GM23338 (cell line): Measurements from ENCODE around the gene ZNF200. TPM values are rescaled to one million over a fixed set of nuclear protein-coding genes. Genes with fewer than 3 reads are reported as not detected.

Source experiments
- ATAC-seq: fragments of 200-7000 bp; cut with Tn5 transposase; 3 replicates; pipeline ENCODE4 v1.9.1; 2020
- DNase-seq: peaks from one replicate; pipeline ENCODE4 v3.0.0-alpha.2; 2015; ENCODE audit warnings: low spot score
- H2AFZ ChIP-seq: fragments of 200-600 bp; sonication (generic); 2 replicates; pipeline ENCODE4 v1.8.0; 2016; ENCODE audit warnings: antibody characterized with exemption, mild to moderate bottlenecking, moderate library complexity
- H3F3A ChIP-seq: fragments of 200-600 bp; sonication (generic); replicated peaks from 2 replicates; pipeline ENCODE4 v1.8.0; 2017; ENCODE audit warnings: antibody characterized with exemption, mixed run types, low read depth
- H3K27ac ChIP-seq: fragments of 200-600 bp; sonication (generic); 2 replicates; pipeline ENCODE4 v1.6.1; 2016; ENCODE audit warnings: low read depth
- H3K27me3 ChIP-seq: fragments of 200-600 bp; sonication (generic); 2 replicates; pipeline ENCODE4 v1.8.0; 2016; ENCODE audit warnings: mild to moderate bottlenecking, mixed run types, moderate library complexity; ENCODE audit not compliant: insufficient read depth
- H3K36me3 ChIP-seq: fragments of 200-600 bp; sonication (generic); 2 replicates; pipeline ENCODE4 v1.8.0; 2016; ENCODE audit warnings: mild to moderate bottlenecking; ENCODE audit not compliant: insufficient read depth
- H3K4me1 ChIP-seq: fragments of 200-600 bp; sonication (generic); 2 replicates; pipeline ENCODE4 v1.8.0; 2016; ENCODE audit warnings: mild to moderate bottlenecking, moderate library complexity; ENCODE audit not compliant: insufficient read depth
- H3K4me2 ChIP-seq: fragments of 200-600 bp; sonication (generic); 2 replicates; pipeline ENCODE4 v1.7.1; 2017; ENCODE audit warnings: mixed run types
- H3K4me3 ChIP-seq: fragments of 200-600 bp; sonication (generic); 2 replicates; pipeline ENCODE4 v1.6.1; 2016; ENCODE audit warnings: mixed run types
- H3K79me2 ChIP-seq: fragments of 200-600 bp; sonication (generic); replicated peaks from 2 replicates; pipeline ENCODE4 v1.8.0; 2017; ENCODE audit warnings: mild to moderate bottlenecking; ENCODE audit not compliant: insufficient read depth
- H3K9me2 ChIP-seq: fragments of 200-600 bp; sonication (generic); 2 replicates; pipeline ENCODE4 v1.8.0; 2017; ENCODE audit not compliant: insufficient read depth
- H4K20me1 ChIP-seq: fragments of 200-600 bp; sonication (generic); replicated peaks from 2 replicates; pipeline ENCODE4 v1.8.0; 2017; ENCODE audit warnings: mild to moderate bottlenecking; ENCODE audit not compliant: insufficient read depth
- H3K27ac Mint-ChIP-seq: 2 replicates; pipeline ENCODE4 v1.8.0; 2020; ENCODE audit warnings: inconsistent platforms, mild to moderate bottlenecking, moderate library complexity, mixed read lengths
- H3K27me3 Mint-ChIP-seq: 3 replicates; pipeline ENCODE4 v1.8.0; 2022; ENCODE audit warnings: low read depth, mild to moderate bottlenecking, moderate library complexity, mixed read lengths, inconsistent platforms; ENCODE audit not compliant: insufficient read depth, poor library complexity
- H3K36me3 Mint-ChIP-seq: 3 replicates; pipeline ENCODE4 v1.8.0; 2021; ENCODE audit warnings: low read depth, mild to moderate bottlenecking, inconsistent platforms, moderate library complexity, mixed read lengths
- H3K4me1 Mint-ChIP-seq: 3 replicates; pipeline ENCODE4 v1.8.0; 2020; ENCODE audit warnings: mild to moderate bottlenecking, inconsistent platforms, mixed read lengths
- H3K4me3 Mint-ChIP-seq: 3 replicates; pipeline ENCODE4 v1.8.0; 2021; ENCODE audit warnings: moderate library complexity, mild to moderate bottlenecking, inconsistent platforms, mixed read lengths
- H3K9me3 Mint-ChIP-seq: 3 replicates; pipeline ENCODE4 v1.8.0; 2020; ENCODE audit warnings: moderate library complexity, mild to moderate bottlenecking, inconsistent platforms, mixed read lengths
- CREB1 ChIP-seq: fragments of 250-450 bp; sonication (Bioruptor Pico); IDR thresholded peaks from 2 replicates; pipeline ENCODE4 v1.5.0; 2020; ENCODE audit warnings: low read depth, mild to moderate bottlenecking, moderate library complexity
- ETS1 ChIP-seq: IDR thresholded peaks from 2 replicates; pipeline ENCODE4 v1.6.1; 2016; ENCODE audit warnings: antibody characterized with exemption
- EZH2 ChIP-seq: fragments of 200-600 bp; sonication (generic); IDR thresholded peaks from one replicate; pipeline ENCODE4 v1.8.0; 2017; ENCODE audit warnings: antibody characterized with exemption, mild to moderate bottlenecking, low read depth; ENCODE audit not compliant: unreplicated experiment
- EZH2phosphoT487 ChIP-seq: fragments of 200-600 bp; sonication (generic); IDR thresholded peaks from one replicate; pipeline ENCODE4 v1.8.1; 2018; ENCODE audit warnings: antibody characterized with exemption; ENCODE audit not compliant: unreplicated experiment
- JUNB ChIP-seq: IDR thresholded peaks from one replicate; pipeline ENCODE4 v1.6.1; 2016; ENCODE audit warnings: antibody characterized with exemption; ENCODE audit not compliant: unreplicated experiment
- NANOG ChIP-seq: IDR thresholded peaks from 2 replicates; pipeline ENCODE4 v1.6.1; 2016; ENCODE audit warnings: antibody characterized with exemption, borderline replicate concordance
- POLR2AphosphoS5 ChIP-seq: IDR thresholded peaks from 2 replicates; pipeline ENCODE4 v1.6.1; 2016; ENCODE audit warnings: antibody characterized with exemption, low read depth
- STAT1 ChIP-seq: IDR thresholded peaks from one replicate; pipeline ENCODE4 v1.6.1; 2016; ENCODE audit warnings: antibody characterized with exemption; ENCODE audit not compliant: unreplicated experiment
- ZNF114 ChIP-seq: fragments of 250-450 bp; sonication (Bioruptor Pico); IDR thresholded peaks from 2 replicates; pipeline ENCODE4 v1.5.0; 2020; ENCODE audit warnings: mild to moderate bottlenecking, moderate library complexity
- ZNF331 ChIP-seq: fragments of 250-450 bp; sonication (Bioruptor Pico); IDR thresholded peaks from 2 replicates; pipeline ENCODE4 v1.5.0; 2020; ENCODE audit warnings: low read depth, mild to moderate bottlenecking, moderate library complexity
- polyA plus RNA-seq: library from polyadenylated mRNA; unstranded; fragments of >200 nt; fragmentation: Nextera tagmentation; extraction: Ambion mirVana; gene quantifications from 2 replicates; pipeline ENCODE4 v1.2.1, GENCODE V29; 2016
- total RNA-seq: library from RNA; depleted of rRNA; stranded (reverse); fragments of >200 nt; shearing (Covaris generic); gene quantifications from 2 replicates; pipeline ENCODE4 v1.2.3, GENCODE V29; 2014
- TF ChIP-seq, protein P1 (sequence below): fragments of 250-450 bp; sonication (Bioruptor Pico); IDR thresholded peaks from 2 replicates; pipeline ENCODE4 v1.5.0; 2020; ENCODE audit warnings: mild to moderate bottlenecking, moderate library complexity
- TF ChIP-seq, protein P2 (sequence below), 2 experiments: fragments of 200-600 bp in 1 of 2; sonication (generic) in 1 of 2; conservative IDR thresholded peaks; 2 replicates each; pipeline versions ENCODE4 v1.5.1 to v1.6.1; 2016 to 2017; ENCODE audit warnings: antibody characterized with exemption in 2 of 2, low read depth in 2 of 2, mild to moderate bottlenecking in 2 of 2, moderate library complexity in 1 of 2
- TF ChIP-seq, protein P3 (sequence below): IDR thresholded peaks from one replicate; pipeline ENCODE4 v1.6.1; 2018; ENCODE audit warnings: antibody characterized with exemption; ENCODE audit not compliant: unreplicated experiment

The ZNF200 gene
- total and polyA plus RNA-seq, 2 experiments from 2014 or later: 9.2 to 9.7 TPM

GRCh38 chr16:3186946-3187690 is 47.8 kb downstream of the ZNF200 start:
- peaks cover 32% of the 10 kb centered on the region for H3K27me3 ChIP-seq
- peak overlapping the region; percentile 99 for H3K4me3 ChIP-seq
- H3K4me1 ChIP-seq: peaks cover 12% of the 10 kb centered on the region
- DNase-seq (no peak), ATAC-seq (no peak)
- peak overlapping the region; percentile 24 for H3K4me2 ChIP-seq
- H3K36me3 ChIP-seq: no peaks in the 10 kb centered on the region
- no peaks in the 10 kb centered on the region; the same call in 1 of the 2 replicates for H4K20me1 ChIP-seq
- Mint-ChIP-seq H3K9me3 (peaks cover 33% of the 10 kb centered on the region), H3K4me1 (peaks cover 20% of the 10 kb centered on the region), H3K27ac (no peak overlapping the region), H3K4me3 (peak overlapping the region; percentile 97), H3K36me3 (peaks cover 11% of the 10 kb centered on the region; the same call in 2 of the 3 replicates), H3K27me3 (peaks cover 70% of the 10 kb centered on the region)
- H3K27ac ChIP-seq: peak overlapping the region; percentile 32; the same call in 1 of the 2 replicates
- H3F3A ChIP-seq: 0 out of 2 replicates have a peak, but pooled peaks cover 8% of the 10 kb centered on the region
- H2AFZ ChIP-seq: no peak overlapping the region
- H3K79me2 ChIP-seq: no peaks in the 10 kb centered on the region
- TF ChIP-seq, protein P1, sequence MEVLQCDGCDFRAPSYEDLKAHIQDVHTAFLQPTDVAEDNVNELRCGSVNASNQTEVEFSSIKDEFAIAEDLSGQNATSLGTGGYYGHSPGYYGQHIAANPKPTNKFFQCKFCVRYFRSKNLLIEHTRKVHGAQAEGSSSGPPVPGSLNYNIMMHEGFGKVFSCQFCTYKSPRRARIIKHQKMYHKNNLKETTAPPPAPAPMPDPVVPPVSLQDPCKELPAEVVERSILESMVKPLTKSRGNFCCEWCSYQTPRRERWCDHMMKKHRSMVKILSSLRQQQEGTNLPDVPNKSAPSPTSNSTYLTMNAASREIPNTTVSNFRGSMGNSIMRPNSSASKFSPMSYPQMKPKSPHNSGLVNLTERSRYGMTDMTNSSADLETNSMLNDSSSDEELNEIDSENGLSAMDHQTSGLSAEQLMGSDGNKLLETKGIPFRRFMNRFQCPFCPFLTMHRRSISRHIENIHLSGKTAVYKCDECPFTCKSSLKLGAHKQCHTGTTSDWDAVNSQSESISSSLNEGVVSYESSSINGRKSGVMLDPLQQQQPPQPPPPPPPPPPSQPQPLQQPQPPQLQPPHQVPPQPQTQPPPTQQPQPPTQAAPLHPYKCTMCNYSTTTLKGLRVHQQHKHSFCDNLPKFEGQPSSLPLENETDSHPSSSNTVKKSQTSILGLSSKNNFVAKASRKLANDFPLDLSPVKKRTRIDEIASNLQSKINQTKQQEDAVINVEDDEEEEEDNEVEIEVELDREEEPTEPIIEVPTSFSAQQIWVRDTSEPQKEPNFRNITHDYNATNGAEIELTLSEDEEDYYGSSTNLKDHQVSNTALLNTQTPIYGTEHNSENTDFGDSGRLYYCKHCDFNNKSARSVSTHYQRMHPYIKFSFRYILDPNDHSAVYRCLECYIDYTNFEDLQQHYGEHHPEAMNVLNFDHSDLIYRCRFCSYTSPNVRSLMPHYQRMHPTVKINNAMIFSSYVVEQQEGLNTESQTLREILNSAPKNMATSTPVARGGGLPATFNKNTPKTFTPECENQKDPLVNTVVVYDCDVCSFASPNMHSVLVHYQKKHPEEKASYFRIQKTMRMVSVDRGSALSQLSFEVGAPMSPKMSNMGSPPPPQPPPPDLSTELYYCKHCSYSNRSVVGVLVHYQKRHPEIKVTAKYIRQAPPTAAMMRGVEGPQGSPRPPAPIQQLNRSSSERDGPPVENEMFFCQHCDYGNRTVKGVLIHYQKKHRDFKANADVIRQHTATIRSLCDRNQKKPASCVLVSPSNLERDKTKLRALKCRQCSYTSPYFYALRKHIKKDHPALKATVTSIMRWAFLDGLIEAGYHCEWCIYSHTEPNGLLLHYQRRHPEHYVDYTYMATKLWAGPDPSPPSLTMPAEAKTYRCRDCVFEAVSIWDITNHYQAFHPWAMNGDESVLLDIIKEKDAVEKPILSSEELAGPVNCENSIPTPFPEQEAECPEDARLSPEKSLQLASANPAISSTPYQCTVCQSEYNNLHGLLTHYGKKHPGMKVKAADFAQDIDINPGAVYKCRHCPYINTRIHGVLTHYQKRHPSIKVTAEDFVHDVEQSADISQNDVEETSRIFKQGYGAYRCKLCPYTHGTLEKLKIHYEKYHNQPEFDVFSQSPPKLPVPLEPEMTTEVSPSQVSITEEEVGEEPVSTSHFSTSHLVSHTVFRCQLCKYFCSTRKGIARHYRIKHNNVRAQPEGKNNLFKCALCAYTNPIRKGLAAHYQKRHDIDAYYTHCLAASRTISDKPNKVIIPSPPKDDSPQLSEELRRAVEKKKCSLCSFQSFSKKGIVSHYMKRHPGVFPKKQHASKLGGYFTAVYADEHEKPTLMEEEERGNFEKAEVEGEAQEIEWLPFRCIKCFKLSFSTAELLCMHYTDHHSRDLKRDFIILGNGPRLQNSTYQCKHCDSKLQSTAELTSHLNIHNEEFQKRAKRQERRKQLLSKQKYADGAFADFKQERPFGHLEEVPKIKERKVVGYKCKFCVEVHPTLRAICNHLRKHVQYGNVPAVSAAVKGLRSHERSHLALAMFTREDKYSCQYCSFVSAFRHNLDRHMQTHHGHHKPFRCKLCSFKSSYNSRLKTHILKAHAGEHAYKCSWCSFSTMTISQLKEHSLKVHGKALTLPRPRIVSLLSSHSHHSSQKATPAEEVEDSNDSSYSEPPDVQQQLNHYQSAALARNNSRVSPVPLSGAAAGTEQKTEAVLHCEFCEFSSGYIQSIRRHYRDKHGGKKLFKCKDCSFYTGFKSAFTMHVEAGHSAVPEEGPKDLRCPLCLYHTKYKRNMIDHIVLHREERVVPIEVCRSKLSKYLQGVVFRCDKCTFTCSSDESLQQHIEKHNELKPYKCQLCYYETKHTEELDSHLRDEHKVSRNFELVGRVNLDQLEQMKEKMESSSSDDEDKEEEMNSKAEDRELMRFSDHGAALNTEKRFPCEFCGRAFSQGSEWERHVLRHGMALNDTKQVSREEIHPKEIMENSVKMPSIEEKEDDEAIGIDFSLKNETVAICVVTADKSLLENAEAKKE: no peak
- TF ChIP-seq, protein P2, sequence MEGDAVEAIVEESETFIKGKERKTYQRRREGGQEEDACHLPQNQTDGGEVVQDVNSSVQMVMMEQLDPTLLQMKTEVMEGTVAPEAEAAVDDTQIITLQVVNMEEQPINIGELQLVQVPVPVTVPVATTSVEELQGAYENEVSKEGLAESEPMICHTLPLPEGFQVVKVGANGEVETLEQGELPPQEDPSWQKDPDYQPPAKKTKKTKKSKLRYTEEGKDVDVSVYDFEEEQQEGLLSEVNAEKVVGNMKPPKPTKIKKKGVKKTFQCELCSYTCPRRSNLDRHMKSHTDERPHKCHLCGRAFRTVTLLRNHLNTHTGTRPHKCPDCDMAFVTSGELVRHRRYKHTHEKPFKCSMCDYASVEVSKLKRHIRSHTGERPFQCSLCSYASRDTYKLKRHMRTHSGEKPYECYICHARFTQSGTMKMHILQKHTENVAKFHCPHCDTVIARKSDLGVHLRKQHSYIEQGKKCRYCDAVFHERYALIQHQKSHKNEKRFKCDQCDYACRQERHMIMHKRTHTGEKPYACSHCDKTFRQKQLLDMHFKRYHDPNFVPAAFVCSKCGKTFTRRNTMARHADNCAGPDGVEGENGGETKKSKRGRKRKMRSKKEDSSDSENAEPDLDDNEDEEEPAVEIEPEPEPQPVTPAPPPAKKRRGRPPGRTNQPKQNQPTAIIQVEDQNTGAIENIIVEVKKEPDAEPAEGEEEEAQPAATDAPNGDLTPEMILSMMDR (conservative IDR thresholded peaks at IDR 0.05; ENCODE audit: low read depth in 2 of 2): no peak
- TF ChIP-seq ETS1 (no peak), EZH2 (no peak), POLR2AphosphoS5 (no peak), JUNB (no peak), NANOG (no peak), EZH2phosphoT487 (no peak), CREB1 (CRISPR knock-in tag) (no peak), ZNF331 (CRISPR knock-in tag) (no peak), ZNF114 (CRISPR knock-in tag) (no peak), STAT1 (no peak)
- TF ChIP-seq, protein P3, sequence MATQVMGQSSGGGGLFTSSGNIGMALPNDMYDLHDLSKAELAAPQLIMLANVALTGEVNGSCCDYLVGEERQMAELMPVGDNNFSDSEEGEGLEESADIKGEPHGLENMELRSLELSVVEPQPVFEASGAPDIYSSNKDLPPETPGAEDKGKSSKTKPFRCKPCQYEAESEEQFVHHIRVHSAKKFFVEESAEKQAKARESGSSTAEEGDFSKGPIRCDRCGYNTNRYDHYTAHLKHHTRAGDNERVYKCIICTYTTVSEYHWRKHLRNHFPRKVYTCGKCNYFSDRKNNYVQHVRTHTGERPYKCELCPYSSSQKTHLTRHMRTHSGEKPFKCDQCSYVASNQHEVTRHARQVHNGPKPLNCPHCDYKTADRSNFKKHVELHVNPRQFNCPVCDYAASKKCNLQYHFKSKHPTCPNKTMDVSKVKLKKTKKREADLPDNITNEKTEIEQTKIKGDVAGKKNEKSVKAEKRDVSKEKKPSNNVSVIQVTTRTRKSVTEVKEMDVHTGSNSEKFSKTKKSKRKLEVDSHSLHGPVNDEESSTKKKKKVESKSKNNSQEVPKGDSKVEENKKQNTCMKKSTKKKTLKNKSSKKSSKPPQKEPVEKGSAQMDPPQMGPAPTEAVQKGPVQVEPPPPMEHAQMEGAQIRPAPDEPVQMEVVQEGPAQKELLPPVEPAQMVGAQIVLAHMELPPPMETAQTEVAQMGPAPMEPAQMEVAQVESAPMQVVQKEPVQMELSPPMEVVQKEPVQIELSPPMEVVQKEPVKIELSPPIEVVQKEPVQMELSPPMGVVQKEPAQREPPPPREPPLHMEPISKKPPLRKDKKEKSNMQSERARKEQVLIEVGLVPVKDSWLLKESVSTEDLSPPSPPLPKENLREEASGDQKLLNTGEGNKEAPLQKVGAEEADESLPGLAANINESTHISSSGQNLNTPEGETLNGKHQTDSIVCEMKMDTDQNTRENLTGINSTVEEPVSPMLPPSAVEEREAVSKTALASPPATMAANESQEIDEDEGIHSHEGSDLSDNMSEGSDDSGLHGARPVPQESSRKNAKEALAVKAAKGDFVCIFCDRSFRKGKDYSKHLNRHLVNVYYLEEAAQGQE: no peak
- H3K9me2 ChIP-seq: no peaks in the 10 kb centered on the region
